GM19397 (cell line): Measurements from ENCODE around the gene KRT7.
A peak's percentile ranks its signal among the peaks of the same experiment; 100 is the strongest.
"Not testable (repeated sequence)": the region's sequence is repeated elsewhere in the genome, so short reads cannot be mapped to it uniquely, and the experiment has no call there.

Experiments used
- ATAC-seq: cut with Tn5 transposase; IDR thresholded peaks from one replicate; pipeline ENCODE4 v1.9.1; 2021; ENCODE audit warnings: mild to moderate bottlenecking, moderate library complexity; ENCODE audit not compliant: unreplicated experiment

Gene KRT7

DNA sequence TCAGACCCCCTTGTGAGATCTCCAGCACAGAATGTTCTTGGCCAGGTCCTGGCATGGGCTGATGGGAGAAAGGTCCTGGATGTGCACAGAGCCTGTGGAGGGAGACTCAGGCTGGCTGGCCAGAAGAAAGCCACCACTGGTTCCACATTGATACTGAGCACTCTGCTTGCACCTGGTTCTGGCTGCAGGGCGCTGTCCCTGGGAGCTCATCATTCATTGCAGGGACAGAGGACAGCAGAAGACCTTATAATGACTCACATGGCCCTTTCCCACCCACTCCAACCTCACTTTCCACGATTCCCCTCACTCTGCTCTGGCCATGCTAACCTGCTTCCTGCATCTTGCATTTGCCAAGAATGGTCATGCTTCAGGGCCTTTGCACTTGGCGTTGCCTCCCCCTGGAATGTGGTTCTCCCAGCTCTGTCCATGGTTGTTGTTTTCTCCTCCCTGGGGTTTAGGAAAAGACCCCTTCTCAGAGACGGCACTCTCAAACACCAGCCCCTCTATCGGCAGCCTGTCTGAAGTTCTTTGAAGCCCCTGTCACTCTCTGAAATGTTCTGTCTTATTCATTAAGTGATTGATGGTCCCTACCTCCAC, 10.3 kb downstream of the KRT7 start:
- no peak for ATAC-seq

DNA sequence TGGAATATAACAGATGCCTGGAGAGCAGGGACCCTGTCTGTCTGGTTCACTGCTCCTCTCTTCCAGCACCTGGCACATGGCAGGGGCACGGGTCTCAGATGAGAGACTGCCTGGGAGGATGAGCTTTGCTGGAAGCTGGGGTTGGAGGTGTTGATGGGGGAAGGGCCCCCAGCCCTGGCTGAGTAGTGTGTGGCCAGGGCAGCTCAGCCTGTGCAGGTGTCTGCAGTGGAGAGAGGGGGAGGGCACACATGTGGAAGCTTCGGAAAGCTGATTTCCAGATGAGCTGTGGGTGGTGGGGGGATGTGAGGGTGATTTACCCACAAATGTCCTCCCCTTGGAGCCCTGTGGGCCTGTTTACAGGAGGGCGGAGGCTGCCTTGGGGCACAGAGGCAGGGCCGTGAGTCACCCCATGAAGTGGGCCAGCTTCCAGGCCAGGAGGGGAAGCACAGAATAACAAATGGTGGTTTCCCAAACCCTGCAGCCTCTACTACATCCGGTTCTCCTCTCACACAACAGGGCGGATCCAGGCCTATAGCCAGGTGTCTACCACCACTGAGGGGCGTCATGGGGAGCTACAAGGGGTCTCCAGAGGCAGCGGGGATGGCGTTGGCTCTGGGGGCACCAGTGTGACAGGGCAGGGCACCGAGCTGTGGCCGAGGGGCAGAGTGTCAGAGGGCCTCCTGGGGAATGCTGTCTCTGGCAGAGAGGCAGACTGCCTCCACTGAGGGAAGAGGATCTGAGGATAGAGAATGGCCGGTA, 11.0 kb downstream of the KRT7 start:
- peak; percentile 81 for ATAC-seq

DNA sequence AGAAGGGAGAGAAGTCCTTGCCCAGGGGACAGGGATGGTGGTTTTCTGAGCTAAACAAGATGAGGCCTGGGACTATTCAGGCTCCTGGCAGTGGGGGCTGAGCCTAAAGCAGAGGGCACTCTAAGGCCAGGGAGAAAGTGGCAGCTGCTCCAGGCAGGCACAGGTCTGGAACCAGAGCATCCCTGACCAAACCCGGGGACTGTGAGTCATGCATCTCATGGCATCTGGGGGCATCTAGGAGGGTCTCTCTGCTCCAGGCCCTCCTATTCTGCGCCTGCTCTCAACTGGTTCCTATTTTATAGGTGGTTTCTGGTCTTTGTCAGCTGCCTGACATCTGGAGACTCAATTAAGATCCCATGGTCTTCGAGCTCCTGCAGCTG, 11.6 kb downstream of the KRT7 start:
- no peak for ATAC-seq

DNA sequence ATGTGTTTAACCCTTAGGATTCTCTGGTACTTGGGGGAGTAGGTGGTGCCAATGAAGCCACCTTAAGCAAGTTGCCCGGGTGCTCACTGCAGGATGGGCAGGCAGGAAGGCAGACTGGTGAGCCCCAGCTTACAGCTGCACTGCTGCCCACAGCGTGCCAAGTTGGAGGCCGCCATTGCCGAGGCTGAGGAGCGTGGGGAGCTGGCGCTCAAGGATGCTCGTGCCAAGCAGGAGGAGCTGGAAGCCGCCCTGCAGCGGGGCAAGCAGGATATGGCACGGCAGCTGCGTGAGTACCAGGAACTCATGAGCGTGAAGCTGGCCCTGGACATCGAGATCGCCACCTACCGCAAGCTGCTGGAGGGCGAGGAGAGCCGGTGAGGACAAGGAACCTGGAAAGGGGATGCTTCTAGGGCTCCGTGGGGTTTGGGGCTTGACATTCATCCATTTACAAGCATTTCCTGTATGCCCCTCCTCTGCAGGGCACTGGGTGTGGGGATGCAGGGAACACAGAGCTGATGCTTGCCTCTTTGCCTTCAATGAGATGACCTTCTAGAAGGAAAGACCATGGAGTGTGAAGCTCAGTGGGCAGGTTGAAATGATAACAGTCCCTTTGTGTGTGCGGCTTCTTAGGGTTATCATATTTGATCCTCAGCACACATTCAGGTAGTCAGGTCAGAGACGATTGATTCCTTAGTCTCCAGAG, 12.4 kb downstream of the KRT7 start:
- ATAC-seq = no peak

DNA sequence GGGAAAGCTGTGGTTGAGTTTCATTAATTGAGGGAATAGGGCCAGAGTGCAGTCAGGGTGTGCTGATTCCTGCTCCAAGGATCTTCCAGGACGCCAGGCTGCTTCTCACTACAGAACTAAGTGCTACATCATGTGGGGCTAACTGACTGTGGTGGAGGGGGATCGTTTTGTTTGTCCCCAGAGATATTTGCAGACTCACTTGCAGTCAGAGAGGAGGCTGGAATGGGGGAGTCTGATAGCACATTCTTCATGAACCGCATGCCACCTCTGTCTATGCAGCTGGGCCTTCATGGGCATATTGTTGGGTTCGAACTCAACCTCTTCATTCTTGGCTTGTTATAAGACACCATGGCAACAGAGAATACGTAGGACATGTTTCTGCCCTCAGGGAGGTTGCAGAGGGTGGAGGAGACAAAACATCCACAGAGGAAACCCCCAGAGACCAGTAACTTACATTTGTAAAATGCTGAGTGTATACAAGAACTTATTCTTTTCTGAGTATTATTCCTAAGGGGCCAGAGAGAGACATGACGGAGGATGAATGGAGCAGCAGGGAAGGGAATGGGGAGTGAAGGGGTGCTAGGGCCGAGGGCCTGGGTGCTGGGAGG, 13.0 kb downstream of the KRT7 start:
- no peak for ATAC-seq

DNA sequence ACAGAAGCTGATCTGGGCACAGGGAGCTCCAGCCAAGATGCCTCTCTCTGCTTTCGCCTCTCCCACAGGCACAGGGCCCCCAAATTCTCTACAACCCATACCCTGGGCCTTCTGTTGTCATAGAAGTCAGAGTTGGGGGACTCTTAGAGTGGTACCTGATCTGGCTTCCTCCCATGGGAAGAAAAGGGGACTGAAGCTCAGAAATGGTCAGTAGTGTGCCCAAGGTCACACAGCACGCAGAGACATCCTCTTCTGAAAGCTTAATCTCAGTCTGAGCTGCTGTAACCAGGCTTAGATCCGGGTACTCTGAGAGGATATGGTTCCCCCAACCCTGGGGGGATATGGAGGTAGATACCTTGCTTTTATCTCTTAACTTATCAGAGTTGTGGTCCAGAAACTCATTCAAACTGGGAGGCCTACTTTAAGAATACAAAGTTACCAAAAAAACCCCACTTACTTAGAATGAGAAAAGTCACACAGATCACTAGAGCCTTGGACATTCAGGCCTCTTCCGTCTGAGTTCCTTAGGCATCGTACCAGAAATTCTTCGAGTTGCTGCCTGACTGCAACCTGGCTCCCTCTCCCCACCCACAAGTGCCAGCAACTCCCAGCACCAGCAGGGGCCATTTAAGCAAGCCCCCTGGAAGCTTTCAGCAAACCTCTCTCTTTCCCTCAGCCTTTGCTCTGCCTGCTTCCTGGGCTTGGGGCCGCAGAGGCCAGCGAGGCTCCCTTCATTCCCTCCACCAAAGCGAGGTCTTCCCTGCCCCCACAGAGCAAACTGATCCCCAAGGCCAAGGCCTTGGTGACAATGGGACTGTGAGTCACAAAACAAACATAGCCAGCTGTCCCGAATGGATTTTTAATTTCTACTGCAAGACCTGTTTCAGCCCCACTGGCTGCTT, 13.9 kb downstream of the KRT7 start:
- ATAC-seq = no peak

DNA sequence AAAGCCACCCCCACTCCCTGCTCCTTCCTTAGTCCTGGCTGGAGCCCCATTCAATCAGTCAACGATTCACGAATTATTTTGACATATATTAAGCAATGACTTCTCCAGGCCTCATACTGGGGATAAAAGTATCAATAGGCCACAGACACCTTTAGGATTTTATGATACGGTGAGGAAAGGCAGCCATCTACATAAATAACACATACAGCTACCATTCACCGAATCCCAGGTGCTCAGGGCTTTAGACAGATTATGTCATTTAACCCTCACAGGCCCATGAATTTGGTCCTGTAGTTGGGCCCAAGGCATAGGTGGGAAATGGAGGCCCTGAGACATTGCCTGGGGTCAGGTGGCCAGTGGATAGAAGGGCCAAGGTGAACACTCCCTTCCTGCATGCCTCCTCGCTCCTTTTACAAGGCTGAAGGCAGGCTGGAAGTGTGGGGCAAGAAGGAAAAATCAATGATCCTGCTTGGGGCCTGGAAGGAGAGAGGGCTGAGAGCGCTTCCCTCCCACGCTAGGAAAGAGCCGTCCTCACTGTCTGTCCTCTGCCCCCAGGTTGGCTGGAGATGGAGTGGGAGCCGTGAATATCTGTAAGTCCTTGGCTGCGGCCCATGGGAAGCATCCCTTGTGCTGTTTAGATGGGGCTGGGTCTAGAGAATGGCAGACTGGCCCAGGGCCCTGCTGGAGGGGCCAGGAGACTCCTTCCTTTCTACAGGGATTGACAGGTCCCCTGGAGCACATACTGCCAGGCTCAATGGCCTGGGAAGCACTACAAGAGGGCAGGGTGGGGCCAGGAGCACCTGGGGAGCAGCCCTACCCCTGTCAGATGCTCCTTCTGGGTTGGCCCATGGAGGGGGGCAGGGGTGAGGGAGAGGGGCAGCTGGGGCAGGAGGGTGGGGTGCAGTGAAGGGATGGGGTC, 14.8 kb downstream of the KRT7 start:
- no peak for ATAC-seq

DNA sequence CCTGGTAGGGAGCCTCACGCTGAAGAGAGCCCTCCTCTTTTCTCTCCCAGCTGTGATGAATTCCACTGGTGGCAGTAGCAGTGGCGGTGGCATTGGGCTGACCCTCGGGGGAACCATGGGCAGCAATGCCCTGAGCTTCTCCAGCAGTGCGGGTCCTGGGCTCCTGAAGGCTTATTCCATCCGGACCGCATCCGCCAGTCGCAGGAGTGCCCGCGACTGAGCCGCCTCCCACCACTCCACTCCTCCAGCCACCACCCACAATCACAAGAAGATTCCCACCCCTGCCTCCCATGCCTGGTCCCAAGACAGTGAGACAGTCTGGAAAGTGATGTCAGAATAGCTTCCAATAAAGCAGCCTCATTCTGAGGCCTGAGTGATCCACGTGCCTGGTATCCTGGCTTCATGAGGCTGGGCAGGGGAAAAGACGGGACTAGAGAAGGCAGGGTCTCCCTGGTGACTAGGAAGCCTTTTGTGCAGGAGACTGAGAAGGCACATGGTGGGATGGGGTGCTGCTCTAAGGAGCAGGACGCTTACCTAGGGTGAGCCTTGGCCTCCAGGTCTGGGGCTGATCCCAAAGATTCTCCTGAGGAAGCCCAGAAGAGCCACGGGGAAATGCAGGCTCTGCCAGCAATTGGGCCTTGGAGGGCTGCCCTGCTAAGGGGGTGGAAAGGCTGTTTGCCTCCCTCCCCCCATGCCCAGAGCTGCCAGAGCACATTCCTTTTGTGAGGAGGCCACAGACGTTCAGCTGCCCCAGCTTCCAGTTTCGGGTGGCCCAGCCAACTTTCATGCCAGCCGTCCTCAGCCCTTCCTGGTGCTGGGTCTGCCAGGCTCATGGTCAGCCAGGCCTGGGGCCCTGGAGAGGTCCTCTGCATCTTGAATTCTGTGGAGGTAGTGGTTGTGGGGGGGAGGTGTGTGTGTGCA, 15.8 kb downstream of the KRT7 start:
- no peak for ATAC-seq

DNA sequence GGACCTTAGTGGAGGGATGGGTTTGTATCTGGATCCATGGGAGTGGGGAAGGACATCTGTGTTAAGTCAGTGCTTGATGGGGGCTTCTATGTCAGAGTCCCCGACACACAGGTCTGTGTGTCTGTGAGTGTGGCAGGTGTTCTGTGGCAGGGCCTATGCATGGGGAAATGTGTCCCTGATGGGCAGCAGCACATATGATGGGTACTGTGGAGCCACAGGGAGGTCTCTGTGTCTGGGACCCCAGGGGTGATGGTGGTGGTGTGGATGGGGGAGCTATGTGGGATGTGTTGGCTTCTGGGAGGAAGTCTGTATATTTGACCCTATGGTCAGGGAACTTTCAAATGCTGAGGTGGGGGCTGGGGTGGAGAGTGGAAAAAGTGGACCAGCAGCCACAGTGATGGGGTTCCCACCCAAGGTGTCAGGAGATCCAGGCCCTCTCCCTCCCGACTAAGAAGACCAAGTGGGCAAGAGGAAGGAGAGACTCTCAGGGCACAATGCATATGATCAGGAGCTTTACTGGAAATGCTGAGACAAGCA, 16.5 kb downstream of the KRT7 start:
- no peak for ATAC-seq

DNA sequence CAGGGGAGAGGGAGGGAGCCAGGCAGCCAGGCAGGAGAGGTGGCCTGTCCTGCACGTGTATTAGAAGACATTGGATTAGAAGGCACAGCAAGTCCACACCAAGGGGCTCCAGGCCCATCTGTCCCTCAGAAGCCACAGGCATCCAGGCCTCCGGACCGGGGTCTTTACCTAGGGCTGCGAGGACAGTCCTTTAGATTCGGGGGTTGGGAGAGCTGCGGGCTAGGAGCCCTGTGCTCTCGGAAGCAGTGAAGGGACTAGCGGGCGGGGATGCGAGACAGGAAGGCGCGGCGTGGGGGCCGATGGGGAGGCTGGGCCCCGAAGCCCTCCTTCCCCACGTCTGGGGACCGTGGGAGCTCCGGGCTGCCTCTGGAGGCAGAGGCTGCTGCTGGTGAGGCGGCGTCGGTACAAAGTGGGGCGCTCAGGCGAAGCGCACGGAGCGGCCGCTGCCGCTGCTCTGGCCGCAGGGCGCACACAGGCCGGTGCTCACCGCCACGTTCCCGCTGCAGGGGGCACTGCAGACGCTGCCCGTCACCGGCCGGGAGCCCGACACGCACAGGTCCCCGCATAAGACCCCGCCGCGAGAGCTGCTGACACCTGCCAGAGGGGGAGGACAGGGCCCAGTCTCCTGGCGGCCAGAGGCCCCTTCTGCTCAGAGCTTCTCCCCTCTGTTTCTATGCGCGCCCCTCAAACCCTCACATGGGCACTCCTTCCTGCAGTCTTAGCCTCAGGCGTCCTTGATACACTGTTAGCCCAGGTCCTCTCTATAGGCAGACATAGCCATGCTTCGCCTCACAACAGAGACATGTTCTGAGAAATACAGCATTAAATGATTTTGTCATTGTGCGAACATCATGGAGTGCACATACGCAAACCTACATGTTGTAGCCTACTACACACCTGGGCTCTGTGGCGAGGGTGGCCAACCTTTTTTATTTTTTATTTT, 17.3 kb downstream of the KRT7 start:
- no peak for ATAC-seq

DNA sequence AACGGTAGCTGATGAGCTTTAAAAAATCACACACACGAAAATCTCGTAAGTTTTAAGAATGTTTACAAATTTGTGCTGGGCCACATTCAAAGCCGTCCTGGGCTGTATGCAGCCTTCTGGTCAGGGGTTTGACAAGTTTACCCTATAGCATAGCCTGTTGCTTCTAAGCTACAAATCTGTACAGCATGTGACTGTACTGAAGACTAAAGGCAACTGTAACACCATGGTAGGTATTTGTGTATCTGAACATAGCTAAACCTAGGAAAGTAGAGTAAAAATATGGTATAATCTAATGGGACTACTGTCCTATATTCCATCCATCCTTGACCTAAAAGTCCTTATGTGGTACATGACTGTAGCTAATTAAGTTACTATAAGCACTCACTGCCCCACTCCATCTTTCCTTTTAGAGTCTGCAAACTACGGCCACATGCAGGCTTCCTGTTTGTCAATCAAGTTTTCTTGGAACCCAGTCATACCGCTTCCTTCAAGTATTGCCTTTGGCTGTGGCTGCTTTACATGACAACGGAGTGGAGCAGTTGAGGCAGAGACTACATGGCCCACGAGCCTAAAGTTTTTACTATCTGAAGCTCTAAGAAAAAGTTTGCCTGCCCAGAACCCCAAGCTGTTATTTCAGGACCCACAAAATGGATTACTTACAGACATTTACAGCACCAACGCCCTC, 18.5 kb downstream of the KRT7 start:
- no peak for ATAC-seq

DNA sequence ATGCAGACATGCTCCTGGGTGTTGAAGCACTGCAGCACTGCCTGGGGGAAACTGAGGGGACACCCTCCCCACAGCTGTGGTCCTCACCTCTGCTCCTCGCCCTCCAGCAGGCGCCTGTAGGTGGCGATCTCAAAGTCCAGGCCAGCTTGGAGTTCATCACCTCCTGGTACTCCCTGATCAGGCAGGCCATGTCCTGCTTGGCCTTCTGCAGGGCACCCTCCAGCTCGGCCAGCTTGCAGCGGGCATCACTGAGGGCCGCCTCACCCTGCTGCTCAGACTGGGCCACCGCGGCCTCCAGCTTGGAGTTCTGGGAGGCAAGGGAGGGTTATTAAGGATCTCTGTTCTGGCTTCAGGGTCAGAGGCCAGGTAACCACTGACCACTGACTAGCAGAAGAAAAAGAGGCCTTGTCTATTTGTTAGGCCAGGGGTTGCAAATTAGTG, 19.2 kb downstream of the KRT7 start:
- ATAC-seq = not testable (repeated sequence)

DNA sequence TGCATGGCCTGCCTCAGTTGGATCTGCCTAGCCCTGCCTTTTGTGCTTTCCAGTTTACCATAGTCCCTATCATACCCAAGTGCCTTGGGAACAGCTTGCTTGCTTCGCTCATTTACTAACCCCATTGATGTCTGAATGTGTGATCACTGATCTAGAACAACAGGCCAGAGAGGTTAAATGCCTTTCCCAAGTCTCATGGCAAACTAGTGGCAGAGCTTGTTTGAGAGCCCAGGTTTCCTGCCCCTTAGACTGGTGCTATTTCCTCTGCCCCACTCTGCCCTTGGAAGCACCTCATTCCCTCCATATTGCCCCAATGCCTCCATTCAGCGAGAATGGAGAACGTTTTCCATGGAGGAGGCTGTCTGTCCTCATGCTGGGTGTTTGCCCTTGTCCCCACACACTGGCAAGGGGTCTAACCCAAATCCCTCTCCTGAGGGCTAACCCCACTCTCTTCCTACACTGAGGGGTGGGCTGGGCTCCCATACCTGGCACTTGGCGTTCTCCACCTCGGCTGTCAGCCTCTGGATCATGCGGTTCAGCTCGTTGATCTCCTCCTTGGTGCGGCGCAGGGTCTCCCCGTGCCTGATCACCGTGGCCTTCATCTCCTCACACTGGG, 19.8 kb downstream of the KRT7 start:
- ATAC-seq = no peak

DNA sequence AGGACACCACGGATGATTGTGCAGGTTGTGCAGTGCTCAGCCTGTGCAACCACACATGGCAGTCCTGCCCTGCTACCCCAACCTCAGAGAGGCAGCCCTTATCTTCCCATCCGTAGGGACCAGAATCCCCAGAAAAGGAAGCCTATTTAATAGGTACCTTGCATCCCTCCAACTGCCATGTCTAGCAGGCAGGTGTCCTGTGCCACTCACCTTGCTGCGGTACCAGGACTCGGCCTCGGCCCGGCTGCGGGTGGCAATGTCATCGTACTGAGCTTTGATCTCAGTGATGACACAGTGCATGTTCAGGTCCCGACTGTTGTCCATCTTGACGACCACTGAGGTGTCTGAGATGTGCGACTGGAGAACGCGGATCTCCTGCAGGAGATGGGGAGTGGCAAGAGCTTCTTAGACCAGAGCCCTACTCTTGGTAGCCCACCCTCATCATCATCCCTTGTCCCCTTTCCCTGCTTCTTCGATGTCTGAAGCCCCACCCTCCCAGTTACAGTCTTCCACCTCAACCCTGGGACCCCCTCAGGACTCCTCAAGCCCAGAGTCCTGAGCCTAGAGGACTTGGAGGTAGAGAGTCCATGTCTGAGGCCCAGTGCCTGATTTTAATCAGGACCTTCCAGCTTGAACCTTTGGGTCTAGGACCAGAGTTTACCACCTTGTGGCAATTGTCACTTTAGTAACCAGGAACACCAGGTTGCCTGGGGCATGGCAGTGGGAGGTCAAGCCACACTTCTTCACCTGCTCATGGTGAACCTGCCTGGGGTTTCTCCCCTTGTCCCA, 20.5 kb downstream of the KRT7 start:
- ATAC-seq = no peak

DNA sequence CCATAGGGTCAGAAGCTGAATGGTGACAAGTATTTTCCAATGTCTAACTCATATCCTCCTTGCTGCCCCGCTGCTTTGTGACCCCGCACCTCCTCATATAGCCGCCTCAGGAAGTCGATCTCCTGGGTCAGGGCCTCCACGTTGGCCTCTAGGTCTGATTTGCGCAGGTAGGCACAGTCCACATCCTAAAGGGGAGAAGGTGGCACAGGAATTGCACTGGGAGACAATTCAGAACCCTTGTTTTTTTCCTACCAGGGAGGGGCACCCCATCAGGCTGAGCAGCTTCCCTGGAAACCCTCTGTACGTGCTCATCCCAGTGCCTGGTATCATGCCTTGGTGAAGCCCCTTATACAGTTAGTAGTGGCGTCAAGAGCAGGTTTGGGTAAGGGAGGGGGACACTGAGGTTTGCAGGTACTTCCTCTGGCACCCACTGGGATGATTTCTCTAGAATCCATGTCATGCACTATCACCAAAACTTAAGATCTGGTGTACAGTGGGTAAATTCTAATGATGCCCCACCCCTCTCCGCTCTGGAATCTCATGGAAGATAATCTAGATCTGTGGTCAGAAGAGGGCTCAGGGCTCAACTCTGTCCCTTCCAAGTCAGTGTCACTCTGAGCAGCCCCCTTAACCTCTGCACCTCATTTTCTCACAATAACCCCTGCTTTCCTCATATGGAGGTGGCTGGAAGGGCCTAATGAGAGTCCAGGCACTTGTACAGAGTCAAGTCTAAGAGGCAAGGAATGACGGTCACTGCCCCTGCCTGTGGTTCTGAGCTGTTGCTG, 21.3 kb downstream of the KRT7 start:
- no peak for ATAC-seq
